OCI-LY1 (cell line): ENCODE measurements around the gene KRTAP5-1.

Experiments
- EZH2 ChIP-seq: fragments of 200-600 bp; sonication (generic), shearing (Covaris generic); IDR thresholded peaks from 2 replicates; pipeline ENCODE4 v1.8.0; 2017; ENCODE audit warnings: borderline replicate concordance, mixed run types, mild to moderate bottlenecking, antibody characterized with exemption, low read length, moderate library complexity, mixed read lengths
- TF ChIP-seq, protein P1 (sequence below): fragments of 200-600 bp; sonication (generic), shearing (Covaris generic); IDR thresholded peaks from 2 replicates; pipeline ENCODE4 v1.5.1; 2017; ENCODE audit warnings: mild to moderate bottlenecking, antibody characterized with exemption, low read length, moderate library complexity, mixed read lengths

DNA sequence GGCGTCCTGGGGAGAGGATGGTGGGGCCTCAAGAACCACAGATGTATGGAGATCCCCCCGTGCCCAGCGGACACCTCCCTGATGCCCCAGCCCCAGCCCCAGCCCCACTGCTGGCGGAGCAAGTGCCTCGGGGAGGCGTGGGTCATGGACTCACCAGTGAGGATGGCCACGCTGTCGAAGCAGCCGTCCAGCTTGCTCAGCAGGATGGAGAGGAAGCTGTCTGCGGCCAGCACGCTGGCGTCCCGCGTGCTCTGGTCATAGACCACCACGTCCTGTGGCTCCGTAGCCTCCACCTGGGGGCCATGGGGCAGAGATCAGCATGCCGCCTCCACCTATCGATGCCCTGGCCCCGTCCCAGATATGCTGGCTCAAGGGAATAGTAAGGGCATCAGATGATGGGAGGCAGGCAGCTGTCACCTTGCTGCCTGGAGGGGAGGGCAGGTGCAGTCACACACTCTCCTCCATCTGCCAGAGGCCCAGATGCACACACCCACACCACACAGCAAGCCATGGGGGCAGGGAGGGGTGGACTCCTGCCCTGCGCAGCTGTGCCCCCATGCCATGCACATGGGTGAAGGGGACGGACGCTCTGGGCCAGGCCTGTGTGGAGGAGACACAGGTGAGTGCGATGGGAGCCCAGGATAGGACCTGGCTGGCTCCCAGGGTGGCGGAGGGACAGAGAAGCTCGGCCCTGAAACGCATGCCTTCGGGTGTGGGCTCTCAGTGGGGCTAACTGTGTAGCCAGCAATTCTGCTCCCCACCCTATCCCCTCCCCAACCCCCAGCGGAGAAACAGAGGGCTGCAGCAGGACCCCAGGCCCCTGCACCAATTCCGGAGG is 21.2 kb downstream of the KRTAP5-1 start:
- TF ChIP-seq, protein P1, sequence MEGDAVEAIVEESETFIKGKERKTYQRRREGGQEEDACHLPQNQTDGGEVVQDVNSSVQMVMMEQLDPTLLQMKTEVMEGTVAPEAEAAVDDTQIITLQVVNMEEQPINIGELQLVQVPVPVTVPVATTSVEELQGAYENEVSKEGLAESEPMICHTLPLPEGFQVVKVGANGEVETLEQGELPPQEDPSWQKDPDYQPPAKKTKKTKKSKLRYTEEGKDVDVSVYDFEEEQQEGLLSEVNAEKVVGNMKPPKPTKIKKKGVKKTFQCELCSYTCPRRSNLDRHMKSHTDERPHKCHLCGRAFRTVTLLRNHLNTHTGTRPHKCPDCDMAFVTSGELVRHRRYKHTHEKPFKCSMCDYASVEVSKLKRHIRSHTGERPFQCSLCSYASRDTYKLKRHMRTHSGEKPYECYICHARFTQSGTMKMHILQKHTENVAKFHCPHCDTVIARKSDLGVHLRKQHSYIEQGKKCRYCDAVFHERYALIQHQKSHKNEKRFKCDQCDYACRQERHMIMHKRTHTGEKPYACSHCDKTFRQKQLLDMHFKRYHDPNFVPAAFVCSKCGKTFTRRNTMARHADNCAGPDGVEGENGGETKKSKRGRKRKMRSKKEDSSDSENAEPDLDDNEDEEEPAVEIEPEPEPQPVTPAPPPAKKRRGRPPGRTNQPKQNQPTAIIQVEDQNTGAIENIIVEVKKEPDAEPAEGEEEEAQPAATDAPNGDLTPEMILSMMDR = no peak
- no peak for TF ChIP-seq EZH2
